Stimulated activated naive CD8-positive, alpha-beta T cell treated with anti-CD3 and anti-CD28 coated beads, Interleukin-15, Interleukin-2, amounts not matched to agents 100 ng/mL and 50 ng/mL, for 24 hours (primary cell): ENCODE measurements around the gene DENND1C.
A peak's percentile ranks its signal among the peaks of the same experiment; 100 is the strongest.

Experiments used
- H3K27ac Mint-ChIP-seq: one replicate; pipeline ENCODE4 v1.8.0; 2021; ENCODE audit warnings: mild to moderate bottlenecking, mixed read lengths
- H3K27me3 Mint-ChIP-seq: one replicate; pipeline ENCODE4 v1.8.0; 2021; ENCODE audit warnings: mixed read lengths
- H3K36me3 Mint-ChIP-seq: one replicate; pipeline ENCODE4 v1.8.0; 2021; ENCODE audit warnings: low read depth, mixed read lengths
- H3K4me1 Mint-ChIP-seq: one replicate; pipeline ENCODE4 v1.8.0; 2021; ENCODE audit warnings: low read depth, mixed read lengths
- H3K4me3 Mint-ChIP-seq: one replicate; pipeline ENCODE4 v1.8.0; 2021; ENCODE audit warnings: mild to moderate bottlenecking, mixed read lengths
- H3K9me3 Mint-ChIP-seq: one replicate; pipeline ENCODE4 v1.8.0; 2021; ENCODE audit warnings: mixed read lengths

DENND1C gene

DNA sequence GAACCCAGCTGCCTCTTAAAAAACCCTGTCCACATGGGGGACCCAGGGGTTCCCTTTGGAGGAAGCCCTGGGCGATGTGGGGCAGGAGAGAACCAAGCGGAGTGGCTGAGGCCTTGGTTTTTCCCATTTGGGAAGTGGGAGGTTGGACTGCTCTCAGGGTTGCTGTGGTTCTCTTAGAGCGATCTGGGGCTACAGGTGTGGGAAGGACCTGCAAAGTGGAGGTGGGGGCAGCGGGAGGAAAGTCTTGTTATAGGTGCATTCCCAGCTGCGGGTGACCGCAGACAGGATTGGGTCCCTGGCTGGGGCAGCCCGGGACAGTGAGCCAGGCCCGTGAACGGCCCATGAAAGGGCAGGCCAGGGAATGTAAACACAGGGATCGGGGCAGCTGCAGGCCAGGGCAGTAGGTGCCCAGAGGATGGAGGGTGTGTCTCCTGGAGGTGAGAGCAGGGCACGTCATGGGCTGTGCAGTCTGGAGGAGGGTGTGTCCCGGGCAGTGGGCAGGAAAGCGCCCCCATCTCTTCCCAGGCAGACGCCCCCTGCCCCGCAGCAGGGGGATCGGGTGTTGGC lies 22.8 kb downstream of the DENND1C start:
- peaks cover 16% of the 10 kb centered on the region for H3K36me3 Mint-ChIP-seq
- peaks cover 22% of the 10 kb centered on the region for H3K4me1 Mint-ChIP-seq
- H3K9me3 Mint-ChIP-seq: peaks cover 7% of the 10 kb centered on the region
- peak overlapping the region; percentile 83 for H3K4me3 Mint-ChIP-seq
- H3K27ac Mint-ChIP-seq: peak overlapping the region; percentile 77
- no peaks in the 10 kb centered on the region for H3K27me3 Mint-ChIP-seq

DNA sequence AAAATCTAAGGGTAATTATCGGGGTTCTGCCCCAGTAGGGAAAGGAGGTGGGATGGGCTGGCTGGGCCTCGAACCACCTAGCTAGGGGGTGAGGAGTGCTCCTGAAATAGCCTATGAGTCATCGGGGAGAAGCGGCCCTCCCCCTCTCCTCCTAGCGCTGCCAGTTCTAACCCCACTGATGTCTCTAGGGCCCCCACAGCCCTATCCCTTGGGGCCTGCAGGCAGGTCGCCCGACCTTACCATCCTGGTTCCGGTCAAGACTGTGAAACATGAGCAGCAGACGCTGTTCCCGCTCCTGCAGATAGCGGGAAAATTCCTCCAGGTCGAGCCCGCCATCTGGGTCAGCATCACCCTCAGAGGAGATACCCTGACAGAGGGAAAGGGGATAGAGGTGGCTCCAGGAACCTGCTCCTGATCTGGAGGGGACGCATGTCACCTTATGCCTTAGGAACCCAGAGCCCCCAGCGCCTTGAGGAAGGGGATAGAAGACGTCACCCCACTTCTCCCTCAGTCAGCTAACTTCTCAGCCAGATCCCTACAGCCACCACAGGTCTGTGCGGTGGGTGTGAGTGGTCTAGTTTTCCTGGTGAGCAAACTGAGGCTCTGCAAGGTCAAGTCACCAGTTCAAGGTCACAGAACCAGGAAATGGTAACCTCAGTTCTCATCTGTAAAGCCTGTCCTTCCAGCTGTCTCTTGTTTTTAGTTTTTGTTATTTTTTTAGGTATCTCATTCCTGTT lies 23.5 kb downstream of the DENND1C start:
- H3K4me3 Mint-ChIP-seq: peak overlapping the region; percentile 83
- peaks cover 20% of the 10 kb centered on the region for H3K36me3 Mint-ChIP-seq
- peaks cover 22% of the 10 kb centered on the region for H3K4me1 Mint-ChIP-seq
- H3K9me3 Mint-ChIP-seq: peaks cover 7% of the 10 kb centered on the region
- peak overlapping the region; percentile 77 for H3K27ac Mint-ChIP-seq
- no peaks in the 10 kb centered on the region for H3K27me3 Mint-ChIP-seq

GRCh38 chr19:6455924-6456323 lies 25.7 kb downstream of the DENND1C start:
- Mint-ChIP-seq H3K4me3 (no peak overlapping the region), H3K27ac (no peak overlapping the region), H3K36me3 (peaks cover 20% of the 10 kb centered on the region), H3K27me3 (no peaks in the 10 kb centered on the region), H3K9me3 (peaks cover 7% of the 10 kb centered on the region), H3K4me1 (peaks cover 22% of the 10 kb centered on the region)

DNA sequence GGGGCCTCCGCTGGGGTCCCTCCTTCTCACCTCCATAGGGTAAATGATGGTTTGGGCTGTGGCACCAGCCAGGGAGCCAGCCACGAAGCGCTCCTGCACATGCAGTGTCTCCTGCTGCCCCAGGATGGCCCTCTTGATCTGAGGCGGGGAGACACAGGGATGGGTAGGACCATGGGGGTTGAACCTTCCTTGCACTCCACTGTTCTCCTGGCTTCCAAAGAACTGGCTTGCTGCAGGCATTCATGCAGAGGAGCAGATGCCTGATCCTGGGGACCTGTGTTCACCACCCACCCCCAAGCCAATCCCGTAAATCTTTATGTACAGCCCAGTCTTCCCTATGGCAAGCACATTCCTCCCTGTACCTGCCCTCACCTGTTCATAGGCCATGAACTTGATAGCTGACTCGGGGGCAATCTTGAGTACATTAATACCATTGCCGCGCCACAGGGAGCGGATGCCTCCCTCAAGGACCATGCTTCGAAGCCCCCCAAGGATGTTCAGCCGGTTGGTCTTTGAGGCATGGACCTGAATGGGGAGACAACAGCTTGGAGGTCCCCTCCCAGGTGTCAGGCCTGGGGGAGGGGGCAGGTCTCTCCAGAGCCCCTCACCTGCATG lies 27.5 kb downstream of the DENND1C start:
- H3K4me3 Mint-ChIP-seq: no peak overlapping the region
- H3K27me3 Mint-ChIP-seq: no peaks in the 10 kb centered on the region
- peaks cover 7% of the 10 kb centered on the region for H3K9me3 Mint-ChIP-seq
- no peak overlapping the region for H3K27ac Mint-ChIP-seq
- H3K4me1 Mint-ChIP-seq: peaks cover 13% of the 10 kb centered on the region
- peaks cover 24% of the 10 kb centered on the region for H3K36me3 Mint-ChIP-seq

DNA sequence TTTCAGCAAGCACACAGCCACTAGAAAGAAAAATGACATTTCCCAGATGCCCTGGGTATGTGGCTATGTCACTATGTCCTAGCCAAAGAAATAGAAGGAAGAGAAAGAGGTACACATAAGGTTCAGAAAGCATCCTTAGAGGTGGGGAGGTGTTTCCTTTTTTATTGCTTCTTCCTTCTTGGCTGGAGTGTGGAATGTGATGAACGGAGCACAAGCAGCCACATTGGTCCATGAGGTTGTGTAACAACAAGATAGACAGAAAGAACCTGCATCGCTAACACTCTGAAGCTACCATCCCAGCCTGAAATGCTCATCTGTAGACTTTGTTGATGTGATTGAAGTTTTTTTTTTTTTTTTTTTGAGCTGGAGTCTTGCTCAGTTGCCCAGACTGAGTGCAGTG lies 28.7 kb downstream of the DENND1C start:
- H3K36me3 Mint-ChIP-seq: peaks cover 24% of the 10 kb centered on the region
- H3K4me3 Mint-ChIP-seq: no peak overlapping the region
- H3K27ac Mint-ChIP-seq: no peak overlapping the region
- H3K9me3 Mint-ChIP-seq: peaks cover 7% of the 10 kb centered on the region
- H3K27me3 Mint-ChIP-seq: no peaks in the 10 kb centered on the region
- H3K4me1 Mint-ChIP-seq: peaks cover 1% of the 10 kb centered on the region

- Mint-ChIP-seq H3K27ac (no peak overlapping the region), H3K4me1 (no peaks in the 10 kb centered on the region), H3K27me3 (no peaks in the 10 kb centered on the region), H3K9me3 (peaks cover 7% of the 10 kb centered on the region), H3K36me3 (peaks cover 24% of the 10 kb centered on the region), H3K4me3 (no peak overlapping the region)
These were observed 29.4 kb downstream of the DENND1C start for GRCh38 chr19:6452223-6452614.

- H3K4me3 Mint-ChIP-seq: no peak overlapping the region
- H3K27ac Mint-ChIP-seq: no peak overlapping the region
- H3K36me3 Mint-ChIP-seq: peaks cover 24% of the 10 kb centered on the region
- peaks cover 7% of the 10 kb centered on the region for H3K9me3 Mint-ChIP-seq
- H3K4me1 Mint-ChIP-seq: no peaks in the 10 kb centered on the region
- H3K27me3 Mint-ChIP-seq: no peaks in the 10 kb centered on the region
These were observed 29.9 kb downstream of the DENND1C start for GRCh38 chr19:6451583-6452222.

- Mint-ChIP-seq H3K4me3 (no peak overlapping the region), H3K27me3 (no peaks in the 10 kb centered on the region), H3K36me3 (peaks cover 20% of the 10 kb centered on the region), H3K4me1 (no peaks in the 10 kb centered on the region), H3K27ac (no peak overlapping the region), H3K9me3 (peaks cover 4% of the 10 kb centered on the region)
These were observed 31.4 kb downstream of the DENND1C start for GRCh38 chr19:6450166-6450565.

GRCh38 chr19:6448045-6448444 lies 33.5 kb downstream of the DENND1C start:
- H3K27ac Mint-ChIP-seq: no peak overlapping the region
- no peaks in the 10 kb centered on the region for H3K9me3 Mint-ChIP-seq
- no peak overlapping the region for H3K4me3 Mint-ChIP-seq
- no peaks in the 10 kb centered on the region for H3K27me3 Mint-ChIP-seq
- peaks cover 4% of the 10 kb centered on the region for H3K36me3 Mint-ChIP-seq
- H3K4me1 Mint-ChIP-seq: no peaks in the 10 kb centered on the region

GRCh38 chr19:6446452-6446851 lies 35.1 kb downstream of the DENND1C start:
- no peaks in the 10 kb centered on the region for H3K9me3 Mint-ChIP-seq
- H3K27ac Mint-ChIP-seq: no peak overlapping the region
- no peak overlapping the region for H3K4me3 Mint-ChIP-seq
- peaks cover 4% of the 10 kb centered on the region for H3K36me3 Mint-ChIP-seq
- H3K27me3 Mint-ChIP-seq: no peaks in the 10 kb centered on the region
- no peaks in the 10 kb centered on the region for H3K4me1 Mint-ChIP-seq

DNA sequence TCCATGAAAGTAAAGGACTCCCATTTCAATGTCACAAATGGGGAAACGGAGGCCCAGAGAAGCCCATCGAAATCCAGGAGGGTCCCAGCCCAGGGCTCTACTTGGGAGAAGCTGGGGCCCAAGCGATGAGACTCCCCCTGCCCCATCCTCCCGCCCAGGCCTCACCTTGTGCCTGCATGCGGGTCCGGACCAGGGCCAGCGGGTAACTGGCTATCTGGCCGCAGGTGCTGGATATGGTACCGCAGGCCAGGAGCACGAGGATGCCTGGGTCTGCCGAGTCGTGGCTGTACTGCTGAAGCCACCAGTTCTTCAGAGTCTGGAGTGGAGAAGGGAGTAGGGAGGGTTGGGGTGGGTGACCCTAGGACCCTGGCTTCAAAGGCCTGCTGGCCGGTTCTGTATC lies 37.6 kb downstream of the DENND1C start:
- Mint-ChIP-seq H3K27me3 (no peaks in the 10 kb centered on the region), H3K4me1 (no peaks in the 10 kb centered on the region), H3K36me3 (no peaks in the 10 kb centered on the region), H3K4me3 (no peak overlapping the region), H3K9me3 (no peaks in the 10 kb centered on the region), H3K27ac (no peak overlapping the region)

DNA sequence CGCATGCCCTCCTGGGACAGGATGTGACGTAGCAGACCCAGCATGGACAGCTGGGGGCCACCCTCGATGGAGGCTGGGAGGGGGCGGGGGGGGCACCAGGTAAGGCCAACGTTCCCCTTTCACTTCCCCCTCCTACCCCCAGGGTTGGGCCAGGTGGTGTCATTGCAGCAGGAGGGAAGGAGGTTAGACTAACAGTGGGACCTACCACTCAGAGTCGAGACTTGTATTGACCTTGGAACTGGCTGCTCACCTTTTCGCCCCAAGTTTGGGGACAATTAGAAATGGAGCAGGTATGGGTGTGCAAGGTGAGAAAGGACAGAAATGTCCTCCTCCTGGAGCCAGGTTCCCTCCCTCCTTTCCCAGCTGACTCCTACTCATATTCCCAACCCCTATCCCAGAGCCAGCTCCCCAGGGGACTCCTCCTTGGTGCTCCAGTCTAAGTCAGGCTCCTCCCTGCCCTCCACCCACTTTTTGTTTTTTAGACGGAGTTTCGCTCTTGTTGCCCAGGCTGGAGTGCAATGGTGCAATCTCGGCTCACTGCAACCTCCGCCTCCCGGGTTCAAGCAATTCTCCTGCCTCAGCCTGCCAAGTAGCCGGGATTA lies 39.4 kb downstream of the DENND1C start:
- Mint-ChIP-seq H3K4me1 (no peaks in the 10 kb centered on the region), H3K4me3 (no peak overlapping the region), H3K36me3 (no peaks in the 10 kb centered on the region), H3K27ac (no peak overlapping the region), H3K9me3 (no peaks in the 10 kb centered on the region), H3K27me3 (no peaks in the 10 kb centered on the region)

GRCh38 chr19:6440905-6441304 lies 40.7 kb downstream of the DENND1C start:
- Mint-ChIP-seq H3K4me3 (no peak overlapping the region), H3K9me3 (no peaks in the 10 kb centered on the region), H3K27ac (no peak overlapping the region), H3K36me3 (no peaks in the 10 kb centered on the region), H3K27me3 (no peaks in the 10 kb centered on the region), H3K4me1 (no peaks in the 10 kb centered on the region)

- no peak overlapping the region for H3K4me3 Mint-ChIP-seq
- no peaks in the 10 kb centered on the region for H3K4me1 Mint-ChIP-seq
- H3K36me3 Mint-ChIP-seq: no peaks in the 10 kb centered on the region
- H3K27ac Mint-ChIP-seq: no peak overlapping the region
- no peaks in the 10 kb centered on the region for H3K9me3 Mint-ChIP-seq
- H3K27me3 Mint-ChIP-seq: no peaks in the 10 kb centered on the region
These were observed 41.8 kb downstream of the DENND1C start for GRCh38 chr19:6439743-6440142.

DNA sequence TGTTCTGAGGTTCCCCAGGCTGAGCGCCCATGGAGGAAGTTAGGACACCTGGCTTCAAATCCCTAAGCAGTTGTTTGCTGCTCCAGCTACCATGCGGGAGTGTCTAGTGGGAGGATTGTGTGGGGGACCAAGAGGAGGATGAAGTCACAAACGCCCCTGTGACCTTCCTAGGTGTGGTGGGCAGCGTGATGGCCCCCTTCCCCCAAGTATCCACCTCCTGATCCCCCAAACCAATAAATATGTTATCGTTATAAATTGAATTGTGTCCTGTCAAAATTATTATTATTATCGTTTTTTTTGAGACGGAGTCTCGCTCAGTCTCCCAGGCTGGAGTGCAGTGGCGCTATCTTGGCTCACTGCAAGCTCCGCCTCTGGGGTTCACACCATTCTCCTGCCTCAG lies 47.9 kb downstream of the DENND1C start, which contains the start of gene SLC25A41:
Gene SLC25A41, minus strand, starts transcription at position 101 of the 400 bp plus-strand sequence. Its CDS starts 70 bp downstream, at position 31.
- H3K36me3 Mint-ChIP-seq: no peaks in the 10 kb centered on the region
- H3K27ac Mint-ChIP-seq: no peak within 1 kb of the TSS
- H3K9me3 Mint-ChIP-seq: no peaks in the 10 kb centered on the region
- H3K4me1 Mint-ChIP-seq: peaks cover 3% of the 10 kb centered on the region
- no peak within 1 kb of the TSS for H3K4me3 Mint-ChIP-seq
- no peaks in the 10 kb centered on the region for H3K27me3 Mint-ChIP-seq
